ENCODE data around the gene RFX2.
"Not testable (repeated sequence)": the region's sequence is repeated elsewhere in the genome, so short reads cannot be mapped to it uniquely, and the experiment has no call there.

RFX2 gene

GRCh38 chr19:6074709-6075403 is 35.4 kb downstream of the RFX2 start:
- DNase-seq (ENCODE audit: low read depth) = no peak

GRCh38 chr19:6073858-6074708 is 36.2 kb downstream of the RFX2 start:
- DNase-seq (ENCODE audit: low read depth) = no peak

DNA sequence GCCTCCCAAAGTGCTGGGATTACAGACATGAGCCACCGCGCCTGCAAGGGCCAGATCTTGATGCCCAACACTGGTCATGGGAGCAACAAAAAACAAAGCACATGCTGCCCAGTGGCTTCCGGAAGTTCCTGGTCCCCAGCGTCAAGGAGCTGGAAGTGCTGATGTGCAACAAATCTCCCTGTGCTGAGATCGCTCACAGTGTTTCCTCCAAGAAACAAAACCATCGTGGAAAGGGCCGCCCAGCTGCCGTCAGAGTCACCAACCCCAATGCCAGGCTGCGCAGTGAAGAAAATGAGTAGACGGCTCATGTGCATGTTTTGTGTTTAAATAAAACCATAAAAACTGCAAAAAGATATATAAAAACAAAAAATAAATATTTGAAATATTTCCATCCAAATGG is 37.1 kb downstream of the RFX2 start:
- not testable (repeated sequence) for DNase-seq (ENCODE audit: low read depth)

GRCh38 chr19:6071875-6072274 is 38.4 kb downstream of the RFX2 start:
- no peak for DNase-seq (ENCODE audit: low read depth)

GRCh38 chr19:6070720-6071485 is 39.4 kb downstream of the RFX2 start:
- peak; percentile 87 for DNase-seq (ENCODE audit: low read depth)

GRCh38 chr19:6070207-6070681 is 40.1 kb downstream of the RFX2 start:
- no peak for DNase-seq (ENCODE audit: low read depth)

GRCh38 chr19:6069268-6069791 is 41.0 kb downstream of the RFX2 start:
- DNase-seq (ENCODE audit: low read depth) = no peak

DNA sequence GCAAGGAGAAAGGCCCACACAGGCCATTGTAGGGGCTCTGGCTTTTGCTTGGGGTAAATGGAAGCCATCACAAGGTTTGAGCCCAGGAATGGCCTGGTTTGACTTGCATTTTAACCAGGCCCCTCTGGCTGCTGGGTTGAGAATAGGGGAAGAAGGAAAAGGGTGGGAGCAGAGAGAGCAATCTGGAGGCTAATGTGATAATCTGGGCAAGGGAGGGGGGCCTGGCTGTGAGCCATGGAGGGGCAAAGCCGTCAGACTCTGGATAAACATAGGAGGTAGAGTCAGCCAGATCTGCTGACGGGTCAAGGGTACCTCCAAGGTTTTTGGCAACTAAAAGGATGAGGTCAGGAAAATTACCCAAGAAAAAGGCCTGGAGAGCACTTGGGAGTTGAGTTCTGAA is 41.6 kb downstream of the RFX2 start:
- DNase-seq (ENCODE audit: low read depth) = no peak

DNA sequence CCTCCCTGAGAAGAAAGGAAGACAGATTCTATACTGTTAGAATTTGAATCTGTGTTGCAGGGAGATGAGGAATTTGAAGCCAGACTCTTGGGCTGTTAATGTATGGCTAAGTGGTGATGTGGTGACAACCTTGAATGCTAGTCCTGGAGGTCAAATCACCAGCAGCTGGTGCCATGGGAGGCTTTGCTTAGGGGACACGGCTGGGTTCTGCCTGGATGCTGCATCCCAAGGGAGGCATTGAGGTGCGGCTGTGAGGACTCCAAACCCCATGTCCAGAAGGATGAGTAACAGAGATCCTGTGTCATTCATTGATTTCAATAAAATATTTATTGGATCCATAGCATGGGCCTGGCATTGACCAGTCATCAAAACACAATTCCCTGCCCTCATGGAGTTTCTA is 42.3 kb downstream of the RFX2 start:
- DNase-seq (ENCODE audit: low read depth) = no peak

DNA sequence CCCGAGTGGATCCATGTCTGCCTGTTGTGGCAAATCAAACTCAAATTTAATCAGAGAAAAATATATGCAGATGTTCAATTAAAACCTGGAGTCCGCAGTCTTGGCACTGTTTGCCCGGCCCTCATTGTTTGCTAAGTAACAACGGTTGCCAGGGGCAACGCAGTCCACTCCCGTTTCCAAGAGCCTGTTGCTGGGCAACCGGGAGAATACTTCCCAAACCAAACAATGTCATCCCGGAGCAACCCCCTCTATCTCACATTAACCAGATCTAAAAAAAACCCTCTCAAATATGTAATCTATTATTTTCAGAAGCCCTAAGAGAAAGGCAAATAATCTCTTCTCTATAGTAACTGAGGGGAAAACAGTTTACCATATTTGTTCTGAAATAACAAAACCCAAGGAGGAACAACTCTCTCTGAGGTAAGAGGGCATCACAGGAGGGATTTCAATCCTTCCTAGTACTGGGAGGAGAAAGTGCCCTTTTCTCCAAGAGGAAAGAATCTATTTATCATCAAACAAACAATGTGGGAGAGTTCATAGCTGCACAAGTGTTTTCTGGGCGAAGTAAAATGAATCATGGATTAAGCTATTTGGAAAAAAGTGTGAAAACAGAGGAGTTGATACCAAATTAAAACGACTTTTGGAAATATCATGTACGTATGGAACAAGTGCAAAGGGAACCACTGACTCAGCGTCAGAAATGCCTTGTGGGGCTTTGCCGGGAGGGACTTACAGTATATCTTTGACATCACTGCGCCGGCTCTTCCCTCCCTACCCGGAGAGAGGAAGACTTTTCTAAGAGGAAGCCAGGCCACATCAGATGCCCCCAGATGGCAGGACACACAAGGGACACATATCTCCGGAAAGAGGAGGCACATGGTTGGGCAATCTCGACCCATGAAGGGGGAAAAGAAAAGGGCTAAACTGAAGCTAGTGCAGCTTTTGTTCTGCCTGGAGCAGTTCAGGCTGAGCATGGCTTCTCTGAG is 43.3 kb downstream of the RFX2 start:
- DNase-seq (ENCODE audit: low read depth) = peak; percentile 94

DNA sequence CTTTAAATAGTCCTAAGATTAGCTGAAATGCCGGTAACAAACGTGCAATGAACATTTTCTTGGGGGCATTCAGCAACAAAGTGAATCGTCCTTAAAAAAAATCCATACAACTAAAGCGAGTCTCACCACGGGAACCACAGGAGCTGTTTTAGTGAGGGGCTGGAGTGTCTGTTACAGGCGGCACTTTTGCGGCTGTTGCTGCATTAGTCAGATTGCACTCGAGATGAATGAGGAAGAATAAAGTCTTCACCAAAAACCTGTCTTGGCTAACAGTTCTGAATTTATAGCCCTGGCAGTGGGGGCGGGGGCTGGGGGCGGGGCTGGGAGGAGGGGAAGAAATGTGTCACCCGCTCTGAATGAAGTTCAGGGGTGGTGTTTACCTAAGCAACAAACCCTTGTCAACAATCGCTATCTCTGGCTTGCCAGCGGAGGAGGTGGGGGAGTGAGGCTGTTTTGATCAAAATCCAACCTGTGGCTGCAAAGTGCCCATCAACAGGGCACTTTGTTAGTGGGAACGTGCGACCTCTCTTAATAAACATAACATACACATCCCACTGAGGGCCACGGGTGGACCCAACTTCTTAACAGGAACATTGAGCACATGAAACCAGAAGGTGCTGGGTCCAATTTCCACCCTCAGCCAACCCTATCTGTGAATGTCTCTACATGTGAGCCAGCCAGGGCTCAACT is 44.5 kb downstream of the RFX2 start:
- DNase-seq (ENCODE audit: low read depth) = no peak

GRCh38 chr19:6064336-6065073 is 45.8 kb downstream of the RFX2 start:
- no peak for DNase-seq (ENCODE audit: low read depth)

- DNase-seq (ENCODE audit: low read depth) = no peak
Observed at GRCh38 chr19:6063576-6064335, 46.5 kb downstream of the RFX2 start.

DNA sequence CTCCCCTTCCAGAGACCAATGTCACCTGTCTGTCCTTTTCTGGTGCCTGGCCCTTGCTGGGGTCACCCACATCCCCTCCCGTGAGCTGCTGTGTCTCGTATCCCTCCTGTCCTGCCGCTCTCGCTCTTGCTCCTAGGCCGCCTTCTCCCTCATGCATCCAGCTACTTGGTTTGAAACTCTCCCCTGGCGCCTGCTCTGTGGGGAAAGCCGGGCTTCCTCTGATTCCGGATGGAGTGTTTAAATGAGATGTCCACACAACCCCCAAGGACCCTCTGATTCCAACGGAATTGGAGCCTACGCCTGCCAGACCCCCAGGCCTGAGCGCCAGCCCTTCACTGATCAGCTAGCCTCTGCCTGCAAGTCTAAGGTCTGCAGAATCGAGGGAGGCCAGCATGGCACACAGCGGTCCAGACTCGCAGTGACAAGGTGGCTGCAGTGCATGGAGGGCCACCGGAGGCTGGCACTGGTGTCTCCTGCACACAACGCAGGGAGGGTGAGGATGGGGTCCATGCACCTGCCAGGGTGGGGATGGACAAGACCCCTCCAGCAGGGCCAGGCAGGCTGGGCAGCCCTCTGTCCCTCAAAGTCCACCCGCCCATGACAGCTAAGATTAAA is 47.2 kb downstream of the RFX2 start:
- DNase-seq (ENCODE audit: low read depth) = no peak

DNA sequence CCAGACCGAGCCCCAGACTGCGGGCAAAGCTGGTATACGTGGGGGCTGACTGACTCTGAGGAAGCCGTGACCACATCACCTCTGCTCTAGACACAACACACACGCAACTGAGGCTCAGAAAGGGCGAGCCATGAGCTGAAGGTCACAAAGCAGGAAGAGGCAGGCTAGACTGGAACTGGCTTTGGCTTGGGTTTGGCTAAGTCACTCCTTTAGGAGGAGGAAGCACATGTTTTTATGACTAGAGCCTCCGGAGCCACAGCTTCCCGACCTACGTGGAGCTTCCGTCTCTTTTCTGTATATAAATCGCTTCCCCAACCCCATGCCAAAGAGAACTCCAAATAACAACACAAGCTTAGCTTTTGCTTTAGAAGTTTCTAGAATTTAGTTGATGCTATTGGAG is 48.0 kb downstream of the RFX2 start:
- DNase-seq (ENCODE audit: low read depth) = no peak

DNA sequence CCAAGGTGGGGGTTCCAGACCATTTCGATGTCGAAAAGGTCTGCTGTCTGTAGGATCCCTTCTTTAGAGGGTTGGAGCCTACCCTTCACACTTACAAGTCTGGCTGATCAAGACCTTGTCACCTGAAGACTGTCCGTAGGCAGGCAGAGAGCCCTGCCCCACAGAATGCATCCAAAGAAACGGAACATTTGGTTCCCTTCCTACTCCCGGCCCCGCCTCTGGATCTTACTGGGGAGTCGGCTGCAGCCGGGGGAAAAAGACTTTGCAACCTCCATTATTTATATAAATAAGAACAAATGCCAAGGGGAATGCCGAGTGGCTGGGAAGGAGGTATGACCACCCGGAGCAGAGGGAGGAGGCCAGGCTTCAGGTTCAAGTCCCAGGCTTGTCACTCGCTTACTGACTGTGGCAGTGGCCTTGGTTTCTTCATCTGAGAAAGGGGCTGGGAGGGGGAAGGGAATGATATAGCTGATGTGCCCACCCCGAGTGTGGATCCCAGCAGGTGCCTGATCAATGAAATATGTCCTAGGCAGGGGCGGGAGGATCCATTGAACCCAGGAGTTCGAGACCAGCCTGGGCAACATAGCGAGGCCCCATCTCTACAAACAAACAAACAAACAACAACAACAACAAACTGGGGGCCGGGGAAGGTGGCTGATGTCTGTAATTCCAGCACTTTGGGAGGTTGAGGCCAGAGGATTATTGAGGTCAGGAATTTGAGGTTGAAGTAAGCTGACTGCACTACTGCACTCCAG is 48.7 kb downstream of the RFX2 start:
- DNase-seq (ENCODE audit: low read depth) = no peak

GRCh38 chr19:6060600-6061375 is 49.5 kb downstream of the RFX2 start:
- no peak for DNase-seq (ENCODE audit: low read depth)

Measured in GM04504 (cell line).